ENCODE measurements around the gene HMGXB4. TPM values are rescaled to one million over a fixed set of nuclear protein-coding genes. Genes with fewer than 3 reads are reported as not detected.
"Not testable (repeated sequence)": the region's sequence is repeated elsewhere in the genome, so short reads cannot be mapped to it uniquely, and the experiment has no call there.

The HMGXB4 gene
- total RNA-seq, 2 experiments from 2014 or later = 39.0 to 42.1 TPM

GRCh38 chr22:35229865-35230264, 27.4 kb upstream of the HMGXB4 start:
- H3K36me3 Mint-ChIP-seq = no peaks in the 10 kb centered on the region
- ATAC-seq (no peak), DNase-seq (no peak)
- no peak overlapping the region for H3K4me3 Mint-ChIP-seq
- no peaks in the 10 kb centered on the region for H3K9me3 Mint-ChIP-seq (ENCODE audit: low read depth)
- CTCF ChIA-PET = interaction anchor here (1.1 to 3.6 kb wide), 3 partner anchors 8 to 80 kb away, joined by 4 to 29 read pairs (median 20); no protein-coding TSS in a partner anchor
- peaks cover 11% of the 10 kb centered on the region for H3K4me1 Mint-ChIP-seq
- no peak overlapping the region for H3K27ac Mint-ChIP-seq
- peaks cover 16% of the 10 kb centered on the region for H3K27me3 Mint-ChIP-seq

- DNase-seq (no peak), ATAC-seq (no peak)
- CTCF ChIA-PET = interaction anchor here (1.1 to 3.6 kb wide), 3 partner anchors 9 to 80 kb away, joined by 4 to 29 read pairs (median 20); no protein-coding TSS in a partner anchor
- Mint-ChIP-seq H3K4me3 (peak overlapping the region; percentile 49), H3K4me1 (peaks cover 11% of the 10 kb centered on the region), H3K27me3 (peaks cover 21% of the 10 kb centered on the region), H3K9me3 (ENCODE audit: low read depth) (no peaks in the 10 kb centered on the region), H3K27ac (no peak overlapping the region), H3K36me3 (no peaks in the 10 kb centered on the region)
Observed at GRCh38 chr22:35230417-35230816, 26.9 kb upstream of the HMGXB4 start.

GRCh38 chr22:35230839-35231584, 26.3 kb upstream of the HMGXB4 start:
- peak; percentile 41 for DNase-seq

GRCh38 chr22:35231585-35232084, 25.7 kb upstream of the HMGXB4 start:
- ATAC-seq = peak; percentile 82
- CTCF ChIA-PET = interaction anchor here (0.7 to 3.6 kb wide), 13 partner anchors 10 to 81 kb away, joined by 3 to 29 read pairs (median 5); partner anchors contain the start of gene HMGXB4

More at GRCh38 chr22:35230839-35231584, 26.3 kb upstream of the HMGXB4 start:
- no peak overlapping the region for H3K27ac Mint-ChIP-seq
- CTCF ChIA-PET = interaction anchor here (1.0 to 3.6 kb wide), 12 partner anchors 9 to 81 kb away, joined by 3 to 29 read pairs (median 5); partner anchors contain the start of gene HMGXB4
- H3K9me3 Mint-ChIP-seq (ENCODE audit: low read depth) = no peaks in the 10 kb centered on the region
- peaks cover 11% of the 10 kb centered on the region for H3K4me1 Mint-ChIP-seq
- H3K4me3 Mint-ChIP-seq = peak overlapping the region; percentile 49
- peak; percentile 52 for ATAC-seq
- no peaks in the 10 kb centered on the region for H3K36me3 Mint-ChIP-seq
- H3K27me3 Mint-ChIP-seq = peaks cover 27% of the 10 kb centered on the region

GRCh38 chr22:35238749-35239148, 18.5 kb upstream of the HMGXB4 start:
- CTCF ChIA-PET; H3K4me3 Mint-ChIP-seq; H3K9me3 Mint-ChIP-seq (ENCODE audit: low read depth); DNase-seq; H3K27ac Mint-ChIP-seq; ATAC-seq: not testable (repeated sequence)
- peaks cover 12% of the 10 kb centered on the region for H3K4me1 Mint-ChIP-seq
- peaks cover 11% of the 10 kb centered on the region for H3K36me3 Mint-ChIP-seq
- peaks cover 50% of the 10 kb centered on the region for H3K27me3 Mint-ChIP-seq

More at GRCh38 chr22:35231585-35232084, 25.7 kb upstream of the HMGXB4 start:
- H3K9me3 Mint-ChIP-seq (ENCODE audit: low read depth) = no peaks in the 10 kb centered on the region
- no peaks in the 10 kb centered on the region for H3K36me3 Mint-ChIP-seq
- DNase-seq = peak; percentile 77
- H3K27ac Mint-ChIP-seq = no peak overlapping the region
- H3K4me3 Mint-ChIP-seq = peak overlapping the region; percentile 49
- H3K4me1 Mint-ChIP-seq = peaks cover 11% of the 10 kb centered on the region
- H3K27me3 Mint-ChIP-seq = peaks cover 33% of the 10 kb centered on the region

GRCh38 chr22:35244507-35244906, 12.8 kb upstream of the HMGXB4 start:
- ATAC-seq; DNase-seq; H3K9me3 Mint-ChIP-seq (ENCODE audit: low read depth); H3K36me3 Mint-ChIP-seq; H3K4me3 Mint-ChIP-seq; H3K27ac Mint-ChIP-seq; CTCF ChIA-PET; H3K4me1 Mint-ChIP-seq: not testable (repeated sequence)
- H3K27me3 Mint-ChIP-seq = peaks cover 36% of the 10 kb centered on the region

- no peaks in the 10 kb centered on the region for H3K4me1 Mint-ChIP-seq
- CTCF ChIA-PET = interaction anchor here (1.2 kb wide), 1 partner anchor 18 kb away, joined by 4 read pairs; no protein-coding TSS in a partner anchor
- no peak overlapping the region for H3K27ac Mint-ChIP-seq
- H3K27me3 Mint-ChIP-seq = peaks cover 12% of the 10 kb centered on the region
- ATAC-seq (no peak), DNase-seq (no peak)
- H3K36me3 Mint-ChIP-seq = no peaks in the 10 kb centered on the region
- H3K4me3 Mint-ChIP-seq = no peak overlapping the region
- H3K9me3 Mint-ChIP-seq (ENCODE audit: low read depth) = no peaks in the 10 kb centered on the region
Observed at GRCh38 chr22:35250156-35250555, 7.1 kb upstream of the HMGXB4 start.

GRCh38 chr22:35253946-35254345, 3.3 kb upstream of the HMGXB4 start:
- DNase-seq = no peak
- Mint-ChIP-seq H3K27me3 (no peaks in the 10 kb centered on the region), H3K36me3 (peaks cover 9% of the 10 kb centered on the region), H3K4me3 (no peak overlapping the region), H3K9me3 (ENCODE audit: low read depth) (no peaks in the 10 kb centered on the region), H3K4me1 (peaks cover 16% of the 10 kb centered on the region), H3K27ac (no peak overlapping the region)
- ATAC-seq = no peak
- CTCF ChIA-PET = no interaction called here

GRCh38 chr22:35257002-35257320, 332 bp upstream of the HMGXB4 start:
- H3K4me3 Mint-ChIP-seq = peak overlapping the region; percentile 94
- H3K27ac Mint-ChIP-seq = peak overlapping the region; percentile 88
- no peaks in the 10 kb centered on the region for H3K27me3 Mint-ChIP-seq
- CTCF ChIA-PET = interaction anchor here (1.0 to 1.7 kb wide), 3 partner anchors 12 to 43 kb away, joined by 3 to 5 read pairs (median 5); partner anchors contain the start of gene TOM1
- DNase-seq (no peak), ATAC-seq (peak; percentile 28)
- peaks cover 30% of the 10 kb centered on the region for H3K4me1 Mint-ChIP-seq
- H3K9me3 Mint-ChIP-seq (ENCODE audit: low read depth) = no peaks in the 10 kb centered on the region
- H3K36me3 Mint-ChIP-seq = peaks cover 20% of the 10 kb centered on the region

GRCh38 chr22:35258191-35258988, 1.1 kb downstream of the HMGXB4 start:
- ATAC-seq (no peak), DNase-seq (no peak)
- no peaks in the 10 kb centered on the region for H3K27me3 Mint-ChIP-seq
- H3K36me3 Mint-ChIP-seq = peaks cover 26% of the 10 kb centered on the region
- peaks cover 30% of the 10 kb centered on the region for H3K4me1 Mint-ChIP-seq
- peak overlapping the region; percentile 94 for H3K4me3 Mint-ChIP-seq
- CTCF ChIA-PET = interaction anchor here (1.0 to 1.7 kb wide), 5 partner anchors 10 to 72 kb away, joined by 3 to 5 read pairs (median 3); partner anchors contain the start of gene TOM1
- H3K27ac Mint-ChIP-seq = peak overlapping the region; percentile 91
- no peaks in the 10 kb centered on the region for H3K9me3 Mint-ChIP-seq (ENCODE audit: low read depth)

GRCh38 chr22:35264986-35265385, 7.7 kb downstream of the HMGXB4 start:
- Mint-ChIP-seq H3K4me3 (no peak overlapping the region), H3K27ac (no peak overlapping the region), H3K4me1 (peaks cover 14% of the 10 kb centered on the region), H3K36me3 (peaks cover 59% of the 10 kb centered on the region), H3K27me3 (no peaks in the 10 kb centered on the region), H3K9me3 (ENCODE audit: low read depth) (no peaks in the 10 kb centered on the region)
- no peak for ATAC-seq
- CTCF ChIA-PET = interaction anchor here (1.3 kb wide), 1 partner anchor 24 kb away, joined by 4 read pairs; no protein-coding TSS in a partner anchor
- no peak for DNase-seq

- H3K4me1 Mint-ChIP-seq = peaks cover 10% of the 10 kb centered on the region
- H3K9me3 Mint-ChIP-seq (ENCODE audit: low read depth) = no peaks in the 10 kb centered on the region
- no peak overlapping the region for H3K4me3 Mint-ChIP-seq
- ATAC-seq = no peak
- CTCF ChIA-PET = interaction anchor here (1.0 kb wide), 1 partner anchor 114 kb away, joined by 4 read pairs; no protein-coding TSS in a partner anchor
- no peak for DNase-seq
- H3K27ac Mint-ChIP-seq = no peak overlapping the region
- peaks cover 61% of the 10 kb centered on the region for H3K36me3 Mint-ChIP-seq
- H3K27me3 Mint-ChIP-seq = no peaks in the 10 kb centered on the region
Observed at GRCh38 chr22:35266277-35266676, 9.0 kb downstream of the HMGXB4 start.

GRCh38 chr22:35269630-35270029, 12.3 kb downstream of the HMGXB4 start:
- DNase-seq = no peak
- ATAC-seq = no peak
- Mint-ChIP-seq H3K4me3 (no peak overlapping the region), H3K36me3 (peaks cover 59% of the 10 kb centered on the region), H3K9me3 (ENCODE audit: low read depth) (no peaks in the 10 kb centered on the region), H3K27me3 (no peaks in the 10 kb centered on the region), H3K4me1 (peaks cover 25% of the 10 kb centered on the region), H3K27ac (no peak overlapping the region)
- CTCF ChIA-PET = no interaction called here
